H1 (cell line): ENCODE measurements around the gene ARAP2. TPM values are rescaled to one million over a fixed set of nuclear protein-coding genes. Genes with fewer than 3 reads are reported as not detected.

Experiments
- ATF2 ChIP-seq: IDR thresholded peaks from 2 replicates; pipeline ENCODE4 v1.6.1; 2012; ENCODE audit warnings: low read length, inconsistent platforms
- CTBP2 ChIP-seq: IDR thresholded peaks from 2 replicates; pipeline ENCODE4 v1.7.0; 2011; ENCODE audit warnings: borderline replicate concordance, mild to moderate bottlenecking, moderate library complexity, mixed read lengths, low read length; ENCODE audit not compliant: insufficient read depth, insufficient read length
- HDAC2 ChIP-seq, 2 experiments: fragments of 300-600 bp in 1 of 2; sonication (generic) in 1 of 2; IDR thresholded peaks; 2 replicates each; pipeline ENCODE4 v1.6.1; 2011 to 2012; ENCODE audit warnings: low read depth in 2 of 2, low read length in 2 of 2, mild to moderate bottlenecking in 2 of 2, moderate library complexity in 2 of 2, borderline replicate concordance in 1 of 2, inconsistent platforms in 1 of 2
- RFX5 ChIP-seq: IDR thresholded peaks from 2 replicates; pipeline ENCODE4 v1.6.1; 2011; ENCODE audit warnings: low read depth, low read length, improper control_type of control experiment, borderline replicate concordance
- polyA plus RNA-seq, 7 experiments: library from polyadenylated mRNA; depleted of rRNA in 3 of 7; stranded (reverse) in 5 of 7; unstranded in 2 of 7; fragments of >200 nt in 5 of 7; fragments of 200-250 nt in 2 of 7; gene quantifications; 1 replicate in 5 of 7; 2 replicates in 1 of 7; 4 replicates in 1 of 7; pipeline versions ENCODE4 v1.2.1 to v1.2.3, GENCODE V29; 2011 to 2013; ENCODE audit warnings: missing spikeins in 2 of 7, mixed read lengths in 2 of 7
- total RNA-seq: library from RNA; stranded (reverse); fragmentation: NEBNext Ultra II Directional; extraction: Animal tissue kit (Norgen Biotek cat#: 25700); gene quantifications from 2 replicates; pipeline ENCODE4 v1.2.1, GENCODE V29; 2021

Gene ARAP2
- total and polyA plus RNA-seq, 2 of the 8 experiments (the other 6 are each of a cell fraction or from before 2014, with no cell fraction given), result 0.15 to 2.3 TPM

DNA sequence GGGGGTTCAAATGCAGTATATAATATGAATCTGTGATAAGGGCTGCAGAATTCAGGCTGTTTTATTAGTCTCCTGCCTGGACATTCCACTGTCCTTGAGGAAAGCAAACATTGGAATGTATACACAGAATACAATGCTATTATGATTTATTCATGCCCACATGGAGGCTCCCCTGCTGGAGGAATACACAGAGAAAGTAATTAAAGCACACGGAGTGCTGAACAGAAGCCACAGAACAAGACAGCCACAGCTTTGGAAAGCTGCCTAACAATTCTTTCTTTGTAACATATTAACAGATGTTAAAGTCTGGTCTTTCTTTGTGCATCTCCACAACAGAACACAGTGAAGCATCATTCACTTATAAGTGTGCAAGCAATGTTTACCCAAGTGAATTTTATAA lies 155.8 kb downstream of the ARAP2 start (continued):
- no peak for TF ChIP-seq CTBP2
- TF ChIP-seq RFX5, result no peak
- TF ChIP-seq HDAC2 (IDR thresholded peaks at IDR 0.05; ENCODE audit: borderline replicate concordance in 1 of 2, low read depth in 2 of 2, low read length in 2 of 2), result no peak
- no peak for TF ChIP-seq ATF2
